ENCODE data around the gene STK17B.

GRCh38 chr2:196144513-196145126 is 26.8 kb downstream of the STK17B start:
- TF ChIP-seq POLR2A (IDR thresholded peaks at IDR 0.05) (no peak), CTCF (IDR thresholded peaks at IDR 0.05 in 8 of 11, conservative IDR thresholded peaks at IDR 0.05 in 3 of 11) (no peak), POLR2AphosphoS5 (IDR thresholded peaks at IDR 0.05) (peak in 1 of 3 donors; percentile 45)
